SK-N-SH treated with all-trans-retinoic acid at 6 μM for 48 hours (cell line): Measurements from ENCODE around the gene EN1.

Source experiments
- ATAC-seq: fragments of 200-7000 bp; cut with Tn5 transposase; 3 replicates; pipeline ENCODE4 v1.9.1; 2020; ENCODE audit warnings: mild to moderate bottlenecking, moderate library complexity
- BACH2 ChIP-seq: fragments of 250-450 bp; sonication (Bioruptor Pico); IDR thresholded peaks from 2 replicates; pipeline ENCODE4 v1.9.0; 2021; ENCODE audit warnings: mild to moderate bottlenecking, borderline replicate concordance
- CREB5 ChIP-seq: fragments of 250-450 bp; sonication (Bioruptor Pico); IDR thresholded peaks from 2 replicates; pipeline ENCODE4 v1.5.1; 2020; ENCODE audit warnings: low read depth, mild to moderate bottlenecking, moderate library complexity
- CSDC2 ChIP-seq: fragments of 250-450 bp; sonication (Bioruptor Pico); IDR thresholded peaks from 2 replicates; pipeline ENCODE4 v1.5.0; 2020; ENCODE audit warnings: mild to moderate bottlenecking, moderate library complexity
- CSRNP3 ChIP-seq: fragments of 250-450 bp; sonication (Bioruptor Pico); IDR thresholded peaks from 2 replicates; pipeline ENCODE4 v1.5.1; 2021; ENCODE audit warnings: mild to moderate bottlenecking, moderate library complexity
- ESRRG ChIP-seq: fragments of 250-450 bp; sonication (Bioruptor Pico); IDR thresholded peaks from 2 replicates; pipeline ENCODE4 v1.6.1; 2021; ENCODE audit warnings: mild to moderate bottlenecking
- GLIS3 ChIP-seq: fragments of 250-450 bp; sonication (Bioruptor Pico); IDR thresholded peaks from 2 replicates; pipeline ENCODE4 v1.5.0; 2020; ENCODE audit warnings: mild to moderate bottlenecking, moderate library complexity
- OSR1 ChIP-seq: fragments of 250-450 bp; sonication (Bioruptor Pico); IDR thresholded peaks from 2 replicates; pipeline ENCODE4 v1.8.0; 2022; ENCODE audit warnings: moderate library complexity, mild to moderate bottlenecking, inconsistent platforms
- PATZ1 ChIP-seq: fragments of 250-450 bp; sonication (Bioruptor Pico); IDR thresholded peaks from 2 replicates; pipeline ENCODE4 v1.8.0; 2020; ENCODE audit warnings: mild to moderate bottlenecking, moderate library complexity, borderline replicate concordance
- PPARA ChIP-seq: fragments of 250-450 bp; sonication (Bioruptor Pico); IDR thresholded peaks from 2 replicates; pipeline ENCODE4 v1.5.0; 2020; ENCODE audit warnings: mild to moderate bottlenecking, borderline replicate concordance
- RARB ChIP-seq: fragments of 250-450 bp; sonication (Bioruptor Pico); IDR thresholded peaks from 2 replicates; pipeline ENCODE4 v1.8.0; 2021; ENCODE audit warnings: mild to moderate bottlenecking, moderate library complexity
- SNAI2 ChIP-seq: fragments of 250-450 bp; sonication (Bioruptor Pico); IDR thresholded peaks from 2 replicates; pipeline ENCODE4 v1.5.0; 2020; ENCODE audit warnings: mild to moderate bottlenecking, moderate library complexity
- TCF4 ChIP-seq: fragments of 250-450 bp; sonication (Bioruptor Pico); IDR thresholded peaks from 2 replicates; pipeline ENCODE4 v1.8.0; 2021; ENCODE audit warnings: mild to moderate bottlenecking, moderate library complexity, borderline replicate concordance
- TOX ChIP-seq: fragments of 250-450 bp; sonication (Bioruptor Pico); IDR thresholded peaks from 2 replicates; pipeline ENCODE4 v1.8.0; 2021; ENCODE audit warnings: mild to moderate bottlenecking, moderate library complexity, borderline replicate concordance
- ZFP3 ChIP-seq: fragments of 250-450 bp; sonication (Bioruptor Pico); IDR thresholded peaks from 2 replicates; pipeline ENCODE4 v1.5.0; 2020; ENCODE audit warnings: mild to moderate bottlenecking, moderate library complexity
- ZFP30 ChIP-seq: fragments of 450-650 bp; formaldehyde crosslinking; IDR thresholded peaks from 2 replicates; pipeline ENCODE4 v1.5.0; 2022; ENCODE audit warnings: mild to moderate bottlenecking, moderate library complexity
- ZNF565 ChIP-seq: fragments of 450-650 bp; formaldehyde crosslinking; conservative IDR thresholded peaks from 2 replicates; pipeline ENCODE4 v1.5.0; 2020; ENCODE audit warnings: low read depth, mild to moderate bottlenecking, moderate library complexity
- ZNF70 ChIP-seq: fragments of 450-650 bp; formaldehyde crosslinking; IDR thresholded peaks from 2 replicates; pipeline ENCODE4 v1.5.0; 2020; ENCODE audit warnings: mild to moderate bottlenecking, moderate library complexity
- ZNF8 ChIP-seq: fragments of 450-650 bp; formaldehyde crosslinking; IDR thresholded peaks from 2 replicates; pipeline ENCODE4 v1.5.0; 2020; ENCODE audit warnings: mild to moderate bottlenecking, moderate library complexity
- TF ChIP-seq, protein P1 (sequence below): fragments of 250-450 bp; sonication (Bioruptor Pico); IDR thresholded peaks from 2 replicates; pipeline ENCODE4 v1.5.0; 2020; ENCODE audit warnings: mild to moderate bottlenecking, moderate library complexity
- TF ChIP-seq, protein P2 (sequence below): fragments of 250-450 bp; sonication (Bioruptor Pico); IDR thresholded peaks from 2 replicates; pipeline ENCODE4 v1.8.0; 2021; ENCODE audit warnings: low read depth, mild to moderate bottlenecking, moderate library complexity, borderline replicate concordance

The EN1 gene

DNA sequence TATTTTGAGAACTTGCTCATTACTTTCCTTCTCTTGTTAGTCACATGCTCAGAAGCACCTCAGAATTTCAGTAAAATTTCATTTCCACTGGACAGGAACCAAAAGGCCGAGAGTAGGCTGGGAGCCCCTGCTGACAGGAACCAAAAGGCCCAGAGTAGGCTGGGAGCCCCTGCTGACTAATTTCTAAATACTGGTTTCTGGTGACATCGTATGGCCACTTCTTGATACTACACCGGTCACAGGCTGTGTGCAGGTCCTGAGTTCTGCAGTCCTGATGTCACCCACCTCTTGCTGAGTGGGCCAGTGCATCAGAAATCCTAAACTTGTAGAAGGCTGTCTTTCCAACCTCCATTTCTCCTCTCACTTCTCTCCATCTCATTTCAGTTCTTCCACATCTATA is 17.7 kb upstream of the EN1 start:
- ATAC-seq, result peak; percentile 97
- no peak for TF ChIP-seq PATZ1 (CRISPR knock-in tag)
- TF ChIP-seq TCF4, result no peak
- TF ChIP-seq OSR1 (CRISPR knock-in tag), result no peak
- TF ChIP-seq CSDC2 (CRISPR knock-in tag), result no peak
- no peak for TF ChIP-seq ZNF70 (CRISPR knock-in tag)
- no peak for TF ChIP-seq CREB5 (CRISPR knock-in tag)
- TF ChIP-seq ZFP3, result no peak
- TF ChIP-seq, protein P1, sequence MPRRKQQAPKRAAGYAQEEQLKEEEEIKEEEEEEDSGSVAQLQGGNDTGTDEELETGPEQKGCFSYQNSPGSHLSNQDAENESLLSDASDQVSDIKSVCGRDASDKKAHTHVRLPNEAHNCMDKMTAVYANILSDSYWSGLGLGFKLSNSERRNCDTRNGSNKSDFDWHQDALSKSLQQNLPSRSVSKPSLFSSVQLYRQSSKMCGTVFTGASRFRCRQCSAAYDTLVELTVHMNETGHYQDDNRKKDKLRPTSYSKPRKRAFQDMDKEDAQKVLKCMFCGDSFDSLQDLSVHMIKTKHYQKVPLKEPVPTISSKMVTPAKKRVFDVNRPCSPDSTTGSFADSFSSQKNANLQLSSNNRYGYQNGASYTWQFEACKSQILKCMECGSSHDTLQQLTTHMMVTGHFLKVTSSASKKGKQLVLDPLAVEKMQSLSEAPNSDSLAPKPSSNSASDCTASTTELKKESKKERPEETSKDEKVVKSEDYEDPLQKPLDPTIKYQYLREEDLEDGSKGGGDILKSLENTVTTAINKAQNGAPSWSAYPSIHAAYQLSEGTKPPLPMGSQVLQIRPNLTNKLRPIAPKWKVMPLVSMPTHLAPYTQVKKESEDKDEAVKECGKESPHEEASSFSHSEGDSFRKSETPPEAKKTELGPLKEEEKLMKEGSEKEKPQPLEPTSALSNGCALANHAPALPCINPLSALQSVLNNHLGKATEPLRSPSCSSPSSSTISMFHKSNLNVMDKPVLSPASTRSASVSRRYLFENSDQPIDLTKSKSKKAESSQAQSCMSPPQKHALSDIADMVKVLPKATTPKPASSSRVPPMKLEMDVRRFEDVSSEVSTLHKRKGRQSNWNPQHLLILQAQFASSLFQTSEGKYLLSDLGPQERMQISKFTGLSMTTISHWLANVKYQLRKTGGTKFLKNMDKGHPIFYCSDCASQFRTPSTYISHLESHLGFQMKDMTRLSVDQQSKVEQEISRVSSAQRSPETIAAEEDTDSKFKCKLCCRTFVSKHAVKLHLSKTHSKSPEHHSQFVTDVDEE (CRISPR knock-in tag), result no peak
- no peak for TF ChIP-seq TOX (CRISPR knock-in tag)
- TF ChIP-seq PPARA, result no peak
- no peak for TF ChIP-seq ESRRG
- TF ChIP-seq SNAI2, result no peak
- TF ChIP-seq GLIS3 (CRISPR knock-in tag), result no peak

DNA sequence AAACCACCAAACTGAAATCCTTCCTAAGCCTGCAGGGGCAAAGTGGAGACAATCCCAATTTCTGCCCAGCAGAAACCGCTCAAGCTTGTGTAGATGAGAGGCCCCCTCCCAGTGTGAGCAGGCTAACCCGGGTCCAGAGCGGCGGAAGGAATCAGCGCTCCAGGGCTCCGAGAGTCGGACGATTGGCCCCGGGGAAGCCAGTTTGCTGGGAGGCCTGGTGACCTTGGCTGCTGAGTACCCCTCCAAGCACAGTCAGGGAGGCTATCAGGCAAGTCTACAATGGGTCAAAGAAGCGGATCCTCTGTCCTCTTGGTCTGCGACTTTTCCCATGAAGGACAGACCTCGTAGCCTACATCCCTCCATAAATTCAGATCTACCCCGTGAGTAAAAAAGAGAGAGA is 16.8 kb upstream of the EN1 start:
- TF ChIP-seq, protein P2, sequence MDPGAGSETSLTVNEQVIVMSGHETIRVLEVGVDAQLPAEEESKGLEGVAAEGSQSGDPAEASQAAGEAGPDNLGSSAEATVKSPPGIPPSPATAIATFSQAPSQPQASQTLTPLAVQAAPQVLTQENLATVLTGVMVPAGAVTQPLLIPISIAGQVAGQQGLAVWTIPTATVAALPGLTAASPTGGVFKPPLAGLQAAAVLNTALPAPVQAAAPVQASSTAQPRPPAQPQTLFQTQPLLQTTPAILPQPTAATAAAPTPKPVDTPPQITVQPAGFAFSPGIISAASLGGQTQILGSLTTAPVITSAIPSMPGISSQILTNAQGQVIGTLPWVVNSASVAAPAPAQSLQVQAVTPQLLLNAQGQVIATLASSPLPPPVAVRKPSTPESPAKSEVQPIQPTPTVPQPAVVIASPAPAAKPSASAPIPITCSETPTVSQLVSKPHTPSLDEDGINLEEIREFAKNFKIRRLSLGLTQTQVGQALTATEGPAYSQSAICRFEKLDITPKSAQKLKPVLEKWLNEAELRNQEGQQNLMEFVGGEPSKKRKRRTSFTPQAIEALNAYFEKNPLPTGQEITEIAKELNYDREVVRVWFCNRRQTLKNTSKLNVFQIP (CRISPR knock-in tag), result no peak
- TF ChIP-seq GLIS3 (CRISPR knock-in tag), result no peak
- TF ChIP-seq ZNF565, result no peak
- TF ChIP-seq RARB (CRISPR knock-in tag), result no peak
- no peak for TF ChIP-seq SNAI2
- TF ChIP-seq BACH2 (CRISPR knock-in tag), result no peak
- no peak for TF ChIP-seq PPARA
- TF ChIP-seq CSRNP3 (CRISPR knock-in tag), result no peak
- no peak for TF ChIP-seq ZFP30 (CRISPR knock-in tag)
- no peak for TF ChIP-seq ZNF70 (CRISPR knock-in tag)
- TF ChIP-seq ZNF8 (CRISPR knock-in tag), result no peak
- TF ChIP-seq OSR1 (CRISPR knock-in tag), result no peak
- no peak for TF ChIP-seq TCF4
- TF ChIP-seq, protein P1 (CRISPR knock-in tag), result no peak
- ATAC-seq, result no peak
